Effector CD8-positive, alpha-beta T cell (primary cell): ENCODE data around the gene IFIT1.
"Not testable (repeated sequence)": the region's sequence is repeated elsewhere in the genome, so short reads cannot be mapped to it uniquely, and the experiment has no call there.

Experiments used
- DNase-seq: peaks from one replicate; lab custom pipeline; 2025; lab: John Stamatoyannopoulos, UW

The IFIT1 gene

GRCh38 chr10:89364531-89364930, 27.9 kb upstream of the IFIT1 start:
- no peak for DNase-seq

DNA sequence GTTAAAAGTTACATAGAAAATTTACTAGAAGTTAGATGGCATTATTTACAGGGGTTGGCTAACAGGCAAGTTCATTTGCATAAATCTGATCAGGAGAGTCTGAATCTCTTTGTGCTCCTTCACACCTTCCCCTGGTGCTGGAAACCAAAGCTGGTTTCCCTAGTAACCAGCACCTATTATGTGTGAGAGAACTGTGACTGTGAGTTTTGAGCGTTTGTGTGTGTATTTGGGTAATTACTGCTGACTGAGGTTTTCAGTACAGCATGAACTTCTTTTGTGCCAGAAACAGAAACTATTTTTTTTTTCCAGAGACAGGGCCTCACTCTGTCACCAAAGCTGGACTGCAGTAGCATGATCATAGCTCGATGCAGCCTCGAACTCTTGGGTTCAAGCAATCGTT, 24.9 kb upstream of the IFIT1 start:
- no peak for DNase-seq

GRCh38 chr10:89368129-89368528, 24.3 kb upstream of the IFIT1 start:
- no peak for DNase-seq

DNA sequence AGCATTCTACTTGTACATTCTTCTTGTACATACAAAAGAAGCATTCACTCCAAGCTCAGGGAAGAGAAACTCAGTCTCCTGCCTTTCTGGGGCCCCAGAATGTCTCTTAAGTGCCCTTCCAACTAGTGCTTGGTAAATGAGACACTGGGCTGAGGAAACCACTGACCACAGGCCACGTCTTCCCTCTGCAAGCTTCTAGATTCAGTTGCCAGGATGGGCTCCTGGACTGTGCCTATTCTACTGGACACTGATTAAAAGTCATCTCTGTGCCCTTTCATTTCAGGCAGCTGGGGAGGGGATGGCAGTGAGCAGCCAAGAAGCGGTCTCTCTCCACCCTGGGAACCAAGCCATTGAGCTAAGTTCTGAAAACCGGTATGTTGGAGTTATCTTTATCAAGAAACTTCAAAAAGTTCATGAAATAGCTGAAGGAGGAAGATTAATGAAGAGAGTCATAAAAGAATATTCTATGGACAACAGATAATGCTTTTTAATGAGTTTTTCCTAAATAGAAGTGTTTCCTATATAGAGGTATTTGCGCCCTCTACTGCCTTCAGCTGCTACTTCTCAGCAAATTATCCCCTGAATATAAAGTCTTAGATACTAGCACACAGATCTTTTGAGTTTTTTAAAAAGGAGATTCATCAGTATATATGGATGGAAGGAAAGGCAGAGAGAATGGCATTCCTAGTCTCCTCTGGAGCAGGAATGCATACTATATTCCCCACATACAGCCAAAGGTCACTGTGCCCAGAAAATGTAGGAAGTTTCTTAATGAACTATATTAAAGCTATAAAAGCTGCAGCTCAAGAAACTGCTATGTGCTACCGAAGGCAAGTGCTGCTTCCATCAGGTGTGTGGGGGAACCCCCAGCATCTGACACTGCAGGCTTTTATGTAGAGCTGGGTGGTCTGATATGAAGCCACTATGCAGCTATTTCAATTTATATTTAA, 23.0 kb upstream of the IFIT1 start:
- DNase-seq, result no peak

GRCh38 chr10:89371079-89371478, 21.3 kb upstream of the IFIT1 start:
- no peak for DNase-seq

GRCh38 chr10:89371987-89372386, 20.4 kb upstream of the IFIT1 start:
- no peak for DNase-seq

GRCh38 chr10:89373916-89374711, 18.3 kb upstream of the IFIT1 start:
- no peak for DNase-seq

GRCh38 chr10:89374713-89375141, 17.7 kb upstream of the IFIT1 start:
- DNase-seq, result no peak

- no peak for DNase-seq
These were observed 14.5 kb upstream of the IFIT1 start, which contains the start of gene IFIT1B for GRCh38 chr10:89377705-89378637. IFIT1B (plus strand) TSS chr10:89378056; CDS start chr10:89378136, 80 bp downstream.

DNA sequence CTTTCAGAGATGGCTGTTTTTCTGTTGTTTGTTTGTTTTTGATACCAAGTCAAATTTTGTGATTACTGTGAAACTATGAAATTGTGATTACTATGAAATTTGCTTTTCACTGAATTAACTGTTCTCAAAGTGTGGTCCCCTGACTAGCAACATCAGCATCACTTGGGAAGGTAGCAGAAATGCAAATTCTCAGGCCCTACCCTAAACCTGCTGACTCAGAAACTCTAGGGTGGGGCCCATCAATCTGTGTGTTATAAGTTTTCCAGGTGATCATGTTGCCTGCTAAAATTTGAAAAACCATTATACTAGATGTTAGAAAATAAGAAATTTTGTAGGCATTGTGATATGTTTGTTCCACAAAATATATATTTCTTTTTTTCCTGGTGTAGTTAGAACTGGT, 13.3 kb upstream of the IFIT1 start:
- DNase-seq, result no peak

DNA sequence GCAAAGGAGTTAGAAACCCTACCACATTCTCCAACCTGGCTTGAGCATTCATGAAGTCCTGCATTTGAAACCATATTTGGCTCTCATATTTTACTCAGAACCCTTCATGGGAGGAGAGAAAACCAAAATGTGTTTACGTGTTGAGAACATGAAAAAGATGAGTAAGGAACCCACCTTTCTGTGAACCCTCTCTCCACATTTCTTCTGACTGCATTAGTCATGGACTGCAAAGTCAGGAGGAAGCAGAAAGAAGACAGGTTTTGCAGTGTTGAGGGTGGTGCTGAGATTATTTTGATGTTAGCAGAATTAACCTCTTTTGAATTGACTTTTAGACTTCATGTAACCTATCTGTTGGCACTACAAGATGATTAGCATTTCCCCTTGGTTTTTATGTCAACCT, 9.7 kb upstream of the IFIT1 start:
- DNase-seq, result no peak

GRCh38 chr10:89384474-89385340, 7.7 kb upstream of the IFIT1 start:
- no peak for DNase-seq

DNA sequence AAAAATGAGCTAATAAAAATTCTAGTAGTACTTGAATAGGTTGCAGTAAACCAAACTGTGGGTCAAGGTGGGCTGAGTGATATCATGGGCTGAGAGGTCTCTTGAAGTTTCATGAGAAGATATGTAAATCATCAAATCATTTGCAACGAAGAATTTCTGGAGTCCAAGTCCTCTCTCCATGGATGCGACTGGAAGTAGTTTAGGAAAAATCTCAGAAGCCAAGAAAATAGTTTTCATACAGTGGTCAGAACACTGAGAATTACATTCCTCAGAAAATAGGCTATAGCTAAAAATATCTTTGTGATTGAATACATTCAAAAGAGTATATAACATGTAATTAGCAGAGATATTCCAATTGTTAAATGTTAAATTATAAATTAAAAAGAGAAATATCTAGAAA, 3.6 kb upstream of the IFIT1 start:
- no peak for DNase-seq

GRCh38 chr10:89389254-89389653, 3.2 kb upstream of the IFIT1 start:
- DNase-seq, result no peak

GRCh38 chr10:89390476-89391225, 1.8 kb upstream of the IFIT1 start:
- DNase-seq, result no peak

- not testable (repeated sequence) for DNase-seq
These were observed 1.2 kb upstream of the IFIT1 start for GRCh38 chr10:89391226-89391576.

DNA sequence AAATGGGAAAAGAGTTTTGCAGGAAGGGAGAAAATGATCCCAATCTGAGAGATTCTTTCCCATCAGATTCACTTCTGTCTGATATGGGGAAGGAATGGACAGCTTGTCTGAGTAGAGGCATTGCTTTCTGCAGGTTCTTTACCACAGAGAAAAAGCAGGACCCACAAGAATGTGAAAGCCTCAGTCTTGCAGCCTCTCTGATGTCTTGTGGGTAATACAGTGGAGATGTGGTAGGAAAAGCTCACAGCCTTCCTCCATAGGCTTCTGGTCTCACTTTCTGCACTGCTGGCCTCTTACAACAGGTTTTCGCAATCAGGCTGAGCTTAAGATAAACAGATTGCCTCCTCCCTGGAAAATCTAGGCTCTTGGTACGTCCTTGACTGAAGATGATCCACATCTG, 551 bp downstream of the IFIT1 start:
- no peak for DNase-seq

- DNase-seq, result no peak
These were observed 1.5 kb downstream of the IFIT1 start for GRCh38 chr10:89393898-89394297.

- DNase-seq, result no peak
These were observed 2.7 kb downstream of the IFIT1 start for GRCh38 chr10:89395141-89395540.
